Activated CD4-positive, alpha-beta T cell treated with anti-CD3 and anti-CD28 coated beads, Interleukin-2, amount 50 U/mL, for 1 hour (primary cell): ENCODE data around the gene ZDHHC8.

Source experiments
- DNase-seq: peaks from one replicate; pipeline ENCODE4 v3.0.0-alpha.2; 2020

Gene ZDHHC8

DNA sequence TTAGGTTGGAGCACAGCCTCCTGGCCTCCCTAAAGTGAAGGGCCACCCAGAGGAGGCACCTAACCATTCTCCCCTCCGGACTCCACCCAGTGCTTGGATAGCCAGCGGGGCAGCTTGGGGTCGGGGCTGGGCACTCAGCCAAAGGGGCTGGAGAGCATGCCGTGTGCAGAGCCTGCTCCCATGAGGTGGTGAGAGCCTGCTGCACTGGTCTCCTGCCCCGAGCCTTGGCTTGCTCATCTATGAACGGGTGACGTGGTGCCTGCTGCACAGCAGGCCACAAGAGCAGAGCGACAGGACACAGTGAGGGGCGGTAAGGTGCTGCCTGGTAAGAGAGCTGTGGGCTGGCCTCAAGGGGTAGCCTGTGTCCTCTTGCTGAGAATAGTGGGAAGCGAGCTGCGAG is 33.3 kb downstream of the ZDHHC8 start:
- no peak for DNase-seq

DNA sequence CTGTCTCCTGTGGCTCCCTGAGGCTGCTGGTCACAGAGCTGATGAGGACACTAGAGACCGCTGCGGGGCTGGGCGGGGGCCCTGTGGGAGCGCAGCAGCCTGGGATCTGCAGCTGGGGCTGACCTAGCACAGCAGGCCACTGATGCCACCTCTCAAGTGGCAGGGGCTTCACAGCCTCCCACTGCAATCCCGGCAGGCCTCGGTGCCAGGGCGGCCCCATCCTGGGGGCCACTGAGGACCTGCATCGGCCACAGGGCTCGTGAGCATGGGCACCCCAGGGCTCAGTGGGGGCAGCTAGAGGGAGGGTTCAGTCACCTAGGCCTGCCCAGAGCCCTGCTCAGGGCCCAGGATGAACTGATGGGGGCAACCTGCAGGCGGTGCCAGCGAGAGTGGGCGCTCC is 33.8 kb downstream of the ZDHHC8 start:
- DNase-seq: no peak

DNA sequence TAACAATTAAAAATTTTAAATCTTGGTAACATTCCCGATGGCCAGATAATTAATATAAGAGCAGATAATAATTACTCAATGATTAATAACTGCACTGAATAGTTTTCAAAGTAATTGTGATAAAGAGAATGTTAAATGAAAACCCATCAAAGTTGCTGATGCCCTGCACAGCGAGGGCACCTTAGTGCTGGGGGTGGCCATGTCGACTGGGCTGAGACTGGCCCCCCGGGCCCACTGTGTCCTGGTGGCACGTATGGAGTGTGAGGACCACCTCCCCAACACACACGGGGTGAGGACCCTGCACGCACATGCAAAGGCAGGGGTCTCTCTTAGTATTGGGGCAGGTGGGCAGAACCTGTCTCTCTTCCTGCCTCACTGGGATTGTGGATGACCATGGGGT is 34.3 kb downstream of the ZDHHC8 start:
- no peak for DNase-seq

DNA sequence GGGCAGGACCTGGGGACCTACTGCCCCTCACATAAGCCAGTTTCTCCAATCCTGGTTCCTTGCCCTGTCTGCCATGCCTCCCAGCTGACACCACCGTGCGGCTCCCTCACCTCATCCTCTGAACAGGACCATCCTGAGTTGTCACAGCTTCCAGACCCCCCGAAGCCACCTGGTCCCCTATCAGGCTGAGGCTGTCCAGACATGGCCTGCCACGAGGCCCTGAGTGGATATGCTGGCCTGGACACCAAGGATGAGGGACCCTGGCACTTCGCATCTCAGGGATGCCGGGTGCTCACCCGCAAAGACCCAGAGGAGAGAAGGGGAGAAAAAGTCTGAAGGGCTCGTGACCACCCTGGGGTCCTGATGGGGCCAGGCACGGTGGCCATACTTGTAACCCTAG is 35.1 kb downstream of the ZDHHC8 start:
- no peak for DNase-seq

GRCh38 chr22:20167643-20168322 is 36.2 kb downstream of the ZDHHC8 start:
- no peak for DNase-seq

GRCh38 chr22:20169253-20169822 is 37.7 kb downstream of the ZDHHC8 start:
- no peak for DNase-seq

DNA sequence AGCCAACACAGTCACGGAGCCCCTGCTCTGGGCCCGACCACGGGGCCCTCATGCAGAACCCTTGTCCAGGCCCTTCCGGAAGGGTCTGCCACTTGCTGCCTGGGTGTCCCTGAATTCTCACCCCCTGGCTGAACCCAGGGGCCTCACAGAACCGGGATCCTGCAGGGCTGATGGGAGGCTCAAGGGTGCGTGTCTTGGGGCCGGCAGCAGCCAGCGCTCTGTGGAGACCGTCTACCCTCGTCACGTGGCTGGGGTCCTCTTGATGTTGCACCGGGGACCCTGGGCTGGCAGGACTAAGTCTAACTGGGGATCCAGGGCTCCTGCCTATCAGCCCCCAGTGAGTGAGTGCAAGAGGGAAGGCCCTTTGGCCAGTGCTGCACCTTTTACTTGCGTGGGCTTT is 38.6 kb downstream of the ZDHHC8 start:
- no peak for DNase-seq

DNA sequence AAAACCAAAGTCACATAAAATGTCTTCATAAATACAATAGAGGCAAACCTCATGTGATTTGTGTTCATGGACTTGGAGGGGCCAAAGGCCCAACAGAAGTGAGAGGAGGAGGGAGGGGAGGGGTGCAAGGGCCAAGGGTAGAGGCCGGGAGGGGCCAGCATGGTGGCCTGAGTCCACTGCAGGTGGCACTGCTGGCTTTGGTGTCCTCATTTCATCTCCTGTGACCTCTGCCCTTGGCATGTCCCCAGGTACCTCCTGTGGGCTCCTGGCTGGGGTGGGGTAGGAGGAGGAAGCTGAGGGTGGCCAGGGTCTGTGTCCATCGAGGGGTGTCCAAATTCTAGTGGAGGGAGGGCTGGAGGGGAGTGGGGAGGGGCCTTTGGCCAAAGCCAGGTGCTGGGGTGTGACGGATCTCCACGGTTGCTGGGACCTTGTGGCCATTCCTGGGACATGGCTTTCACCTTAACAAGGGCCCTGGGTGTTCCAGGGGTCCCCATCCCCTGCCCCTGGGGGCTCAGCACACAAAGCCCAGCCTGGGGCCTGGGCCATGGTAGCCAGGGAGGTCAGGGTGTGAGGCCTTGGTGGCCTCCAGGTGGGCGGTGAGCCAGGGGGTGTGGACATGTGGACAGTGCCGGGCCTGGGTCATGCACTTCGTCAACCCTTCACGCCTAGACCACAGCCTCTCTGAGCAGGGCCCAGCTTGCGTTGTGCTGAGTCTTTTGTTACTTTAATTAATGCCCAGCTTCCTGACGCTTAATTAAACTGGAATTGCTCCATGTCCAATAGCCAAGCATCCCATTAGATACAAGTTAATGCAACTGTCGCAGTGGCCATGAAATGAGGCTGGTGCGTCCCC is 39.9 kb downstream of the ZDHHC8 start:
- no peak for DNase-seq

DNA sequence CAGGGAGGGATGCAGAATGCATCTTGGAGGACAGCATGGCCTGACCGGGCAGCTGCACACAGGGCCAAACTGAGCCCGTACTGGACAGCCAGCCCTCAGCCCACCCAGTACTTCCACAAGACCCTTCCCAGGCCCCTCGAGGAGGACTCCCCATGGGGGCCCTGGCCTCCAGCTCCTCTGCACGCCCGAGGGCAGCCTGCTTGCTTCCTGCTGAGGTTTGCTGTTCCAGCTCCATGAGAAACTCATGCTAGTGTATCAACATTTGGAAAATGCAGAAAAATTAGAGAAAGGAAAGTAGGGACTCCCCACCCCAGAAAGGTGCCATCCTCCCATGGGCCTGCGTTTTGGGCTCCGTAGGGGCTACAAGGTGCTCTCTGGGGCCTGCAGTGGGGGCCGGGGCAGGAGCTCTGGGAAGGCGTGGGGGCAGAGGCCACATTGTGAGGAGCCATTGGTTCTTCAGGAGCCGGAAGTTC is 40.6 kb downstream of the ZDHHC8 start:
- no peak for DNase-seq

DNA sequence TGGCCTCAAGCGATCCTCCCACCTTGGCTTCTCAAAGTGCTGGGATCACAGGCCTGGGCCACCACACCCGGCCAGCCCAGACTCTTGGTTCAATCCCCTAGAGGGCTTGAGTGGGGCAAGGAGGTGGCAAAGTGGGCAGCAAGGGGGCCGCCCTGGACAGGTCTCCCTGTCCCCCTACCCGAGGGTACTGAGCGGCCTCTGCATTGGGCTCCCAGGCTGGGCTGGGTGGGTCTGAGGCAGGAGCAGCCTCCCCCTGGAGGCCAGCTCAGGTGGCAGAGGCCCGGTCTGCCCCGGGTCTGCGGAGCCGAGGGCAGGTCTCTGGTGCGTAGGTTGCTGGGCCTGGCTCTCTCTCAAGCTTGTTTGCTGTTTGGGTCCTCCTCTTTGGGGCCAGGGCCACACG is 41.6 kb downstream of the ZDHHC8 start:
- no peak for DNase-seq

- DNase-seq: no peak
These were observed 42.2 kb downstream of the ZDHHC8 start for GRCh38 chr22:20173772-20174171.

GRCh38 chr22:20174785-20175596 is 43.4 kb downstream of the ZDHHC8 start:
- no peak for DNase-seq

DNA sequence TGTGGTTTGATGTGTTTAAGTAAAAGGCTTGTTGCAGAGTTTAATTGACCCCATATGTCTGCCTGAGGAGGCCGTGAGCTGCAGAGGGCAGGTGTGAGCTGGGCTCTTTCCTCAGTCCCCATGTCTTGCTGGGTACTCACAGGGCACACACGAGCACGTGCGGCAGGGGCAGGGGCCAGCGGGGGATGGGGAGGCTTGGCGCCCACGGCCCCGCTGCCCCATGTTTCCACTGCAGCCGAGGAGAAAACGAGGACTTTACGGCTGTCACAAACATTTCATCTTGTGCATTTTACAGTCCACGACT is 43.9 kb downstream of the ZDHHC8 start:
- DNase-seq: no peak

DNA sequence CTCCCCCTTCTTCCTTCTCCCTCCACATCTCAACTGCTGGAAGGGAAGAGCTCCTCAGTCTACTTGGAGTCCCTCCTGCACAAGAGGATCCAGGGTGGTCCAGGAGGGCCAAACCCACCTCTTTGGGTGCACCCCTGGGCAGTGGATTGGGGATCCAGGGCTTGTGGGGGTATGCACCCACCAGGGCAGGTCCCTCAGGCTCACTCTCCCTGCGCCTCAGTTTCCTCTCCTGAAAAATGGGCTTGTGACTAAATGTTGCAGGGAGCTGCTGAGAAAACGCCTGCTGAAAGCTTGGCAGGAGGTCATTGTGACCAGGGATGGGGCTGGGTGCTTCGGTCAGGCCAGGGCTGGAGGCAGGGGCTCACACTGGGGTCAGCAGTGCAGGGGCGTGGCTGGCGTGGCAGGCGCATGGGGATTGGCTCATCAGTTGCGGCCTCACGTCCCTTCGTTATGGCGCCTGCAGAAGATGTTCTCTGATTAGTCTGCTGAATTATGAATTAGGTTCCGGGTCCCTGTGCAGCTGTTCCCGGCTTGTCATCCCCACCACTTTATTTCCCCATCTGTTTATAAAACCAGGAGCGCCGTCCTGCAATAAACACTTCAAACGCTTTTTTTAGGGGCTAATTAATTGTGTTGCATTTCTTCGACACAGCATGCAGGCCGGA is 44.9 kb downstream of the ZDHHC8 start:
- no peak for DNase-seq

DNA sequence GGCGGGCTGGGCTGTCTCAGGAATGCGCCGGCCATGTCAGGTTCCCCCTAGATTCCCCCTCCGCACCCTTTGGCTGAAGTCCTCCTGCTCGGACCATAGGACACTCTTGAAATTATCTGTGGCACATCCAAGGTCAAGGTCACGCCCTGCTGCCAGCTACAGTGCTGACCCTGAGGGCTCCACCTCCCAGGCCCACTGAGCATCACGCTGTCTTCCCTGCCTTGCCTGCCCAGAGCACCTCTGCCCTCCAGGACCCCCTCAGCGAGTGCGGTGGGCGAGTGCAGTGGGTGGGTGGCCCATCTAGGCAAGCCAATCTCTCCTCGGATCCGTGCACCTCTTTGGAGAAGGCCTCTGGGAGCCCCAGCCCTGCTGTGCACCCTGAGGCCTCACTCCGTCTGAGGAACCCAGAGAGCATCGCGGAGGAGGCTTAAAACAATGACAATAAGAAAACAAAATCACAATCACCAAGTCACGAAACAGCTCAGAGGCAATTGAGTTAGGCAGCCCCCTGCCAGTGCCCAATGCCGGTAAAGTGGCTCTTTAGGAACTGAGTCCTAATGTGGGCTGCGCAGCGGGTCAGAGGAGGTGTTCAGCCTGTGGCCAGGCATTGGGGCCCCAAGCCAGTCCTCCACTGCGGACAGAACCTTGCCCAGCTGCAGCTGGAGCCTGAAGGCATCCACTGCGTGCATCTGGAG is 45.8 kb downstream of the ZDHHC8 start:
- DNase-seq: no peak

DNA sequence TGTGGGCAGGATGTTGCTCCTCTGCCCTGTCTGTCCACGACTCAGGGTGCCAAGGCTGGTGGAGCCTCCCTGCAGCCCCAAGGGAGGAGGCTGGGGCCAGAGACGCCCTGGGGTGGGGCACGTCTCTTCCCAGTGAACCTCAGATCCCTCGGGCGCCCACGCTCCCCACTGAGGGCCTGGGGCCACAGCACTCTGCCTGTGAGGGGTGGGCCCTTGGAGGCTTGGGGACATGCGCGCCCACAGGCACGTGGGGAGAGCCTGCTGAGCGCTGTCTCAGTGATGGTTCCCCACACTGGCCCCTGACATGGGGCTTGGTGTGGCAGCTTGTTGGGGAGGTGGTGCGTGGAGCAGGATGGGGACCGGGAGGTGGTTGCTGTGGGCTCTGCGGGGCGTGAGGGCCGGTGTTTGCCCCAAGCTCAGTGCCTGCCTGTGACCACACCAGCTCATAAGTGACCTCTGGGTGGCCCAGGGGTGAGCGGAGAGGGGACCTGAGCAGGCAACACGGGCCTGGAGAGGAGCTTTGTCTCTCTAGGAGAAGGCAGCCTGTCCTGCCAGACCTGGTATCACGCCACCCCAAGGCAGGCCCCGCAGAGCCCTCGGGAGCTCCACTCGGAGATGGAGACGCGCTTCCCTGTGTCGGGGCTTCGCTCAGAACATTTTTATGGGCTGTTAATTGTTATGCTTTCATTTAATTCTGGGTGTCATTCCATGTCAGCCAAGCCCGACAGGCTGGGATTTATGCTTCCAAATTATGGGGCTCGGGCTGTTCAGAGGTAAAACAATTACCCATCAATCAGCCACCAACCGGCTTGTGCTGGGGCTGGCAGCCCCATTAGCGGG is 46.7 kb downstream of the ZDHHC8 start:
- no peak for DNase-seq

DNA sequence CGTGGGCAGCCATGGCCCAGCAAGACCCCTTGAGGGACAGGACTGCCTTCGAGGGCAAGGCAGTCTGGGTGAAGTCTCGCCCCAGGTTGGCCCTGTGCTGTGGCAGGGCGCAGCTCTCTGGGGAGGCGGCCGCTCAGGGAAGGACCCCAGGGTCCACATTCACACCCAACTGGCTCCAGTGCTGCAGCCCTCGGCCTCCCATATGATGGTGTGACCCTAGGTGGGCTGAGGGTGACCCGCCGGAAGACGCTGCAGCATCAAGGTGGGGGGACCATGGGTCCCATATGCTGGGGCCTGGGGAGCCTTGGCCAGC is 47.3 kb downstream of the ZDHHC8 start:
- no peak for DNase-seq

GRCh38 chr22:20179455-20180244 is 48.0 kb downstream of the ZDHHC8 start:
- no peak for DNase-seq

GRCh38 chr22:20180245-20180630 is 48.6 kb downstream of the ZDHHC8 start:
- no peak for DNase-seq

DNA sequence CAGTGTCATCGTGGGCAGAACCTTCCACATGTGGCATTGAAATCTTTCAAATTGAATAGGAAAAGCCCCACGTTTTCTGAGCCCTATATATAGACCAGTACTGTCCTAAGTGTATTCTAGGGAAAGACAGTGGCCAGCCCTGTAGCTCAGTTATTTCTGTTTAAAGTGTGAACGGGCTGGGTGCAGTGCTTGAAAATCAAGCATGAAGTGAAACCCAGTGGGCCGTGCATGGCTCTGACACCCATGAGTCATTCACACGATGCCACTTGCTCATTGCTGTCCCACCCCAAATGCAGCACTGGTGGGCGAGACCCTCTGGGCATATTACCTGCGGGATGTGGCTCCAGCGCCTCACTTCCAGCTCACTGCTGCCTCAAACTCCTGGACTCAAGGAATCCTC is 49.0 kb downstream of the ZDHHC8 start:
- no peak for DNase-seq
